ENCODE measurements around the gene PHF2.

- TF ChIP-seq CTCF (IDR thresholded peaks at IDR 0.05 in 8 of 11, conservative IDR thresholded peaks at IDR 0.05 in 3 of 11) = no peak
- TF ChIP-seq POLR2A (IDR thresholded peaks at IDR 0.05) = no peak
Measured at GRCh38 chr9:93536167-93536566, 40.2 kb upstream of the PHF2 start.

Data from spleen (tissue), 7 donors.